Large intestine (tissue), 3 donors: ENCODE measurements around the gene SPRR2G. TPM values are rescaled to one million over a fixed set of nuclear protein-coding genes. Genes with fewer than 3 reads are reported as not detected.
"Not testable (repeated sequence)": the region's sequence is repeated elsewhere in the genome, so short reads cannot be mapped to it uniquely, and the experiment has no call there.

Experiments used
- DNase-seq, 2 donors: peaks; one replicate each; pipeline versions ENCODE4 v3.0.0 to v3.0.0-alpha.2; 2013
- H3K27ac ChIP-seq: one replicate; pipeline ENCODE4 v1.5.1; 2013; ENCODE audit warnings: low read length
- H3K27me3 ChIP-seq: 2 replicates; pipeline ENCODE4 v1.6.1; 2013; ENCODE audit warnings: low read length; ENCODE audit not compliant: control insufficient read depth, insufficient read depth
- H3K36me3 ChIP-seq: 2 replicates; pipeline ENCODE4 v1.6.1; 2013; ENCODE audit warnings: low read length; ENCODE audit not compliant: control insufficient read depth, insufficient read depth
- H3K4me1 ChIP-seq: one replicate; pipeline ENCODE4 v1.6.1; 2013; ENCODE audit warnings: low read length; ENCODE audit not compliant: control insufficient read depth, insufficient read depth
- H3K4me3 ChIP-seq: one replicate; pipeline ENCODE4 v1.5.1; 2013; ENCODE audit warnings: low read length
- H3K9me3 ChIP-seq: one replicate; pipeline ENCODE4 v1.6.1; 2013; ENCODE audit warnings: mild to moderate bottlenecking, low read depth, low read length, moderate library complexity; ENCODE audit not compliant: control insufficient read depth
- WGBS: methylation state at CpG from one replicate; pipeline ENCODE4 v1.1.5; 2013; ENCODE audit warnings: low lambda C conversion rate; ENCODE audit not compliant: insufficient coverage; 5-methylcytosine and 5-hydroxymethylcytosine counted together
- polyA plus RNA-seq: library from polyadenylated mRNA; unstranded; fragments of 120-200 nt; gene quantifications from one replicate; pipeline ENCODE4 v1.2.1, GENCODE V29; 2013

The SPRR2G gene
- polyA plus RNA-seq, 1 donor, result not detected

GRCh38 chr1:153152481-153152880 lies 1.8 kb upstream of the SPRR2G start:
- Histone ChIP-seq H3K9me3 (no peaks in the 10 kb centered on the region), H3K27me3 (no peaks in the 10 kb centered on the region), H3K36me3 (no peaks in the 10 kb centered on the region), H3K4me3 (no peak overlapping the region), H3K4me1 (no peaks in the 10 kb centered on the region), H3K27ac (no peak overlapping the region)
- DNase-seq, result no peak
- WGBS, result 80% methylated on average over 1 of the region's 3 CpGs

GRCh38 chr1:153141377-153141776 lies 9.3 kb downstream of the SPRR2G start:
- Histone ChIP-seq H3K9me3 (no peaks in the 10 kb centered on the region), H3K4me3 (no peak overlapping the region), H3K27ac (no peak overlapping the region), H3K4me1 (no peaks in the 10 kb centered on the region), H3K36me3 (no peaks in the 10 kb centered on the region), H3K27me3 (no peaks in the 10 kb centered on the region)
- no peak for DNase-seq
- 100% methylated on average over 1 of the region's 3 CpGs for WGBS

GRCh38 chr1:153140484-153140883 lies 10.2 kb downstream of the SPRR2G start:
- no peak for DNase-seq
- H3K9me3 ChIP-seq, result no peaks in the 10 kb centered on the region
- H3K27ac ChIP-seq, result no peak overlapping the region
- no peak overlapping the region for H3K4me3 ChIP-seq
- no peaks in the 10 kb centered on the region for H3K4me1 ChIP-seq
- H3K27me3 ChIP-seq, result no peaks in the 10 kb centered on the region
- H3K36me3 ChIP-seq, result no peaks in the 10 kb centered on the region
- no CpG with 5 or more reads among the region's 3 CpGs for WGBS

GRCh38 chr1:153133743-153134142 lies 16.9 kb downstream of the SPRR2G start:
- no peaks in the 10 kb centered on the region for H3K4me1 ChIP-seq
- H3K27me3 ChIP-seq, result no peaks in the 10 kb centered on the region
- H3K9me3 ChIP-seq, result no peaks in the 10 kb centered on the region
- no peaks in the 10 kb centered on the region for H3K36me3 ChIP-seq
- H3K27ac ChIP-seq, result no peak overlapping the region
- WGBS, result no CpG with 5 or more reads among the region's 2 CpGs
- DNase-seq, result no peak
- no peak overlapping the region for H3K4me3 ChIP-seq

GRCh38 chr1:153133267-153133666 lies 17.4 kb downstream of the SPRR2G start:
- no CpG with 5 or more reads among the region's 1 CpG for WGBS
- no peaks in the 10 kb centered on the region for H3K9me3 ChIP-seq
- no peak overlapping the region for H3K27ac ChIP-seq
- H3K36me3 ChIP-seq, result no peaks in the 10 kb centered on the region
- H3K4me1 ChIP-seq, result no peaks in the 10 kb centered on the region
- no peak overlapping the region for H3K4me3 ChIP-seq
- H3K27me3 ChIP-seq, result no peaks in the 10 kb centered on the region
- DNase-seq, result no peak

GRCh38 chr1:153128688-153129087 lies 22.0 kb downstream of the SPRR2G start:
- not testable (repeated sequence) for H3K9me3 ChIP-seq
- 100% methylated on average over 2 of the region's 4 CpGs for WGBS

GRCh38 chr1:153127296-153127695 lies 23.4 kb downstream of the SPRR2G start:
- Histone ChIP-seq H3K27me3 (no peaks in the 10 kb centered on the region), H3K4me1 (no peaks in the 10 kb centered on the region), H3K9me3 (no peaks in the 10 kb centered on the region), H3K4me3 (no peak overlapping the region), H3K27ac (no peak overlapping the region), H3K36me3 (no peaks in the 10 kb centered on the region)
- DNase-seq, result no peak
- 100% methylated on average over 1 of the region's 2 CpGs for WGBS

More at GRCh38 chr1:153128688-153129087, 22.0 kb downstream of the SPRR2G start:
- H3K27me3 ChIP-seq, H3K27ac ChIP-seq, DNase-seq, H3K4me3 ChIP-seq, H3K4me1 ChIP-seq, H3K36me3 ChIP-seq: not testable (repeated sequence)

- Histone ChIP-seq H3K36me3 (no peaks in the 10 kb centered on the region), H3K27ac (no peak overlapping the region), H3K4me3 (no peak overlapping the region), H3K9me3 (no peaks in the 10 kb centered on the region), H3K27me3 (no peaks in the 10 kb centered on the region), H3K4me1 (no peaks in the 10 kb centered on the region)
- no peak for DNase-seq
- 80% methylated on average over 1 of the region's 1 CpG for WGBS
Observed at GRCh38 chr1:153125536-153125935, 25.2 kb downstream of the SPRR2G start.

GRCh38 chr1:153123793-153124192 lies 26.9 kb downstream of the SPRR2G start:
- not testable (repeated sequence) for H3K36me3 ChIP-seq, H3K27ac ChIP-seq, H3K4me3 ChIP-seq, DNase-seq, H3K4me1 ChIP-seq, H3K27me3 ChIP-seq, H3K9me3 ChIP-seq
- WGBS, result no CpG with 5 or more reads among the region's 8 CpGs

GRCh38 chr1:153122831-153123421 lies 27.8 kb downstream of the SPRR2G start:
- Histone ChIP-seq H3K4me3 (no peak overlapping the region), H3K36me3 (no peaks in the 10 kb centered on the region), H3K4me1 (no peaks in the 10 kb centered on the region), H3K9me3 (no peaks in the 10 kb centered on the region), H3K27me3 (no peaks in the 10 kb centered on the region), H3K27ac (no peak overlapping the region)
- no CpG with 5 or more reads among the region's 3 CpGs for WGBS
- DNase-seq, result peak; percentile 1 to 26

- no peak overlapping the region for H3K27ac ChIP-seq
- no peaks in the 10 kb centered on the region for H3K27me3 ChIP-seq
- H3K9me3 ChIP-seq, result no peaks in the 10 kb centered on the region
- no peaks in the 10 kb centered on the region for H3K36me3 ChIP-seq
- no peaks in the 10 kb centered on the region for H3K4me1 ChIP-seq
- H3K4me3 ChIP-seq, result no peak overlapping the region
- DNase-seq, result no peak
Observed at GRCh38 chr1:153120945-153121344, 29.7 kb downstream of the SPRR2G start.
